Testis (tissue), 3 donors: ENCODE results near the gene ING3. TPM values are rescaled to one million over a fixed set of nuclear protein-coding genes. Genes with fewer than 3 reads are reported as not detected.

ENCODE experiments used
- DNase-seq: peaks from one replicate; pipeline ENCODE4 v3.0.0-alpha.2; 2019
- H3K27ac ChIP-seq, 2 donors: fragments of 200-600 bp; sonication (generic); one replicate each; pipeline ENCODE4 v1.5.1; 2019
- H3K27me3 ChIP-seq: fragments of 200-600 bp; sonication (generic); one replicate; pipeline ENCODE4 v1.5.1; 2019
- H3K36me3 ChIP-seq: fragments of 200-600 bp; sonication (generic); one replicate; pipeline ENCODE4 v1.5.1; 2017; ENCODE audit warnings: low read depth; ENCODE audit errors: missing control alignments
- H3K4me1 ChIP-seq: fragments of 200-600 bp; sonication (generic); one replicate; pipeline ENCODE4 v1.5.1; 2019
- H3K4me3 ChIP-seq, 2 donors: fragments of 200-600 bp; sonication (generic); one replicate each; pipeline ENCODE4 v1.5.1; 2017 to 2019
- H3K9me3 ChIP-seq: fragments of 200-600 bp; sonication (generic); one replicate; pipeline ENCODE4 v1.5.1; 2017
- POLR2A ChIP-seq: fragments of 450-650 bp; IDR thresholded peaks from one replicate; pipeline ENCODE4 v1.6.1; 2017; ENCODE audit warnings: antibody characterized with exemption, mild to moderate bottlenecking, moderate library complexity
- WGBS, 2 donors: methylation state at CpG; one replicate each; pipeline ENCODE4 v1.1.5; 2018; 5-methylcytosine and 5-hydroxymethylcytosine counted together
- intact Hi-C: fragments of 100-400 bp; cut with DNase I; formaldehyde crosslinking; loops from one replicate; pipeline ENCODE4 v1.15.1; 2023; ENCODE audit warnings: low total_unique reads
- polyA plus RNA-seq: library from polyadenylated mRNA; stranded (reverse); fragments of 350-450 nt; fragmentation: Illumina TruSeq; extraction: RNeasy Lipid Tissue Mini Kit (QIAGEN cat#74804); gene quantifications from one replicate; pipeline ENCODE4 v1.2.3, GENCODE V29; 2014; ENCODE audit warnings: low read depth, low replicate concordance; ENCODE audit not compliant: insufficient read depth
- total RNA-seq, 2 donors: library from RNA; depleted of rRNA; stranded (reverse); fragments of >200 nt; gene quantifications; one replicate each; pipeline ENCODE4 v1.2.3, GENCODE V29; 2016
- TF ChIP-seq, protein P1 (sequence below), 3 experiments: fragments of 450-650 bp in 2 of 3; fragments of 200-600 bp in 1 of 3; sonication (generic) in 1 of 3; IDR thresholded peaks; one replicate each; pipeline ENCODE4 v1.5.1; 2016 to 2019; ENCODE audit warnings: antibody characterized with exemption in 3 of 3, mild to moderate bottlenecking in 2 of 3, moderate library complexity in 1 of 3

Gene ING3
- total and polyA plus RNA-seq, 3 donors from 2014 or later = 14.7 to 22.7 (median 15.9) TPM

DNA sequence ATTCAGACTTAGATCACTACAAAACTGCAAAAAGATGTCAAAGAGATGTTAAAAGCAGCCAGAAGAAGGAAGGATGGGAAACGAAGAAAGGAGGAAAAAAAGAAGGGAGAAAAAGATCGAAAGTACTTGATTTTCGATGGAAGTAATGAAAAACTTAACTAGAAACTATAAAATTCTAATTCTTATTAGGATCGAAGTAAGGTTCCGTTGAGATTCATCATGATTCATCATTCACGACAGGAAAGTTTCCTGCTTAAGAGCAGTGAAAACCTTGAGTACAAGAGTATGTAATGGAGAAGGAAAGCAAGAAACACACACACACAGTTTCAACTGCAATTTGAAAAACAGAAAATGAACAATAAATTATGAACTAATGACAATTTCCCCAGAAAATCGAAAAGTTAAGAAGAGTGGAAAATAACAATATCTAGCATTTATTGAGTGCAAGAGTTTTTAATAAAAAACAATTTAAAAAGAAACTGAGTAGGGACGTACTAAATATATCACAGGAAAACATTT is 1.1 kb upstream of the ING3 start:
- DNase-seq = no peak
- H3K4me1 ChIP-seq = no peaks in the 10 kb centered on the region
- no peaks in the 10 kb centered on the region for H3K9me3 ChIP-seq
- intact Hi-C loops = no loop called here
- H3K36me3 ChIP-seq = no peaks in the 10 kb centered on the region
- no peak overlapping the region for H3K27ac ChIP-seq
- H3K27me3 ChIP-seq = no peaks in the 10 kb centered on the region
- 47 to 48% methylated on average over 8 of the region's 8 CpGs for WGBS, 2 donors
- TF ChIP-seq POLR2A = no peak
- TF ChIP-seq, protein P1, sequence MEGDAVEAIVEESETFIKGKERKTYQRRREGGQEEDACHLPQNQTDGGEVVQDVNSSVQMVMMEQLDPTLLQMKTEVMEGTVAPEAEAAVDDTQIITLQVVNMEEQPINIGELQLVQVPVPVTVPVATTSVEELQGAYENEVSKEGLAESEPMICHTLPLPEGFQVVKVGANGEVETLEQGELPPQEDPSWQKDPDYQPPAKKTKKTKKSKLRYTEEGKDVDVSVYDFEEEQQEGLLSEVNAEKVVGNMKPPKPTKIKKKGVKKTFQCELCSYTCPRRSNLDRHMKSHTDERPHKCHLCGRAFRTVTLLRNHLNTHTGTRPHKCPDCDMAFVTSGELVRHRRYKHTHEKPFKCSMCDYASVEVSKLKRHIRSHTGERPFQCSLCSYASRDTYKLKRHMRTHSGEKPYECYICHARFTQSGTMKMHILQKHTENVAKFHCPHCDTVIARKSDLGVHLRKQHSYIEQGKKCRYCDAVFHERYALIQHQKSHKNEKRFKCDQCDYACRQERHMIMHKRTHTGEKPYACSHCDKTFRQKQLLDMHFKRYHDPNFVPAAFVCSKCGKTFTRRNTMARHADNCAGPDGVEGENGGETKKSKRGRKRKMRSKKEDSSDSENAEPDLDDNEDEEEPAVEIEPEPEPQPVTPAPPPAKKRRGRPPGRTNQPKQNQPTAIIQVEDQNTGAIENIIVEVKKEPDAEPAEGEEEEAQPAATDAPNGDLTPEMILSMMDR (IDR thresholded peaks at IDR 0.05) = no peak
- peak overlapping the region; percentile 73 to 86 for H3K4me3 ChIP-seq

GRCh38 chr7:120949998-120950538 is 509 bp upstream of the ING3 start:
- Histone ChIP-seq H3K9me3 (no peaks in the 10 kb centered on the region), H3K4me1 (no peaks in the 10 kb centered on the region), H3K27ac (peak overlapping the region; percentile 99), H3K27me3 (no peaks in the 10 kb centered on the region), H3K4me3 (peak overlapping the region; percentile 73 to 86), H3K36me3 (no peaks in the 10 kb centered on the region)
- intact Hi-C loops = no loop called here
- 2% methylated on average over 10 of the region's 10 CpGs for WGBS, 2 donors
- TF ChIP-seq, protein P1 (IDR thresholded peaks at IDR 0.05) = no peak
- TF ChIP-seq POLR2A = no peak
- DNase-seq = no peak

GRCh38 chr7:120951309-120951699 is 727 bp downstream of the ING3 start:
- TF ChIP-seq, protein P1 (IDR thresholded peaks at IDR 0.05) = no peak
- TF ChIP-seq POLR2A = no peak
- 1 to 5% methylated on average over 8 of the region's 8 CpGs for WGBS, 2 donors
- no peak for DNase-seq
- intact Hi-C loops = no loop called here
- Histone ChIP-seq H3K4me1 (no peaks in the 10 kb centered on the region), H3K36me3 (no peaks in the 10 kb centered on the region), H3K27me3 (no peaks in the 10 kb centered on the region), H3K9me3 (no peaks in the 10 kb centered on the region), H3K4me3 (peak overlapping the region; percentile 73 to 86), H3K27ac (peak overlapping the region; percentile 99)

- H3K36me3 ChIP-seq = no peaks in the 10 kb centered on the region
- no peak for DNase-seq
- TF ChIP-seq, protein P1 (IDR thresholded peaks at IDR 0.05) = no peak
- TF ChIP-seq POLR2A = no peak
- H3K9me3 ChIP-seq = no peaks in the 10 kb centered on the region
- intact Hi-C loops = no loop called here
- peak overlapping the region; percentile 99 for H3K27ac ChIP-seq
- WGBS, 2 donors = 30 to 56% methylated on average over 2 of the region's 2 CpGs
- H3K4me1 ChIP-seq = no peaks in the 10 kb centered on the region
- peak overlapping the region; percentile 73 to 86 for H3K4me3 ChIP-seq
- H3K27me3 ChIP-seq = no peaks in the 10 kb centered on the region
Measured at GRCh38 chr7:120951826-120952225, 1.2 kb downstream of the ING3 start.

GRCh38 chr7:120955577-120956149 is 5.1 kb downstream of the ING3 start:
- no peak overlapping the region for H3K4me3 ChIP-seq
- no peaks in the 10 kb centered on the region for H3K9me3 ChIP-seq
- intact Hi-C loops = no loop called here
- no peak overlapping the region for H3K27ac ChIP-seq
- WGBS, 2 donors = 89 to 90% methylated on average over 3 of the region's 3 CpGs
- H3K36me3 ChIP-seq = no peaks in the 10 kb centered on the region
- H3K4me1 ChIP-seq = no peaks in the 10 kb centered on the region
- no peaks in the 10 kb centered on the region for H3K27me3 ChIP-seq
- no peak for DNase-seq
- no peak for TF ChIP-seq POLR2A
- TF ChIP-seq, protein P1 (IDR thresholded peaks at IDR 0.05) = no peak
